HG03064 (cell line): ENCODE measurements around the gene ZBTB7A.

Experiments used
- ATAC-seq: cut with Tn5 transposase; IDR thresholded peaks from one replicate; pipeline ENCODE4 v1.9.1; 2021; ENCODE audit warnings: low read depth; ENCODE audit not compliant: unreplicated experiment

Gene ZBTB7A

GRCh38 chr19:4038661-4039423 lies 27.9 kb downstream of the ZBTB7A start:
- no peak for ATAC-seq

GRCh38 chr19:4038057-4038456 lies 28.6 kb downstream of the ZBTB7A start:
- no peak for ATAC-seq

GRCh38 chr19:4037301-4037949 lies 29.3 kb downstream of the ZBTB7A start:
- ATAC-seq, result no peak

GRCh38 chr19:4036576-4037300 lies 30.0 kb downstream of the ZBTB7A start:
- no peak for ATAC-seq

GRCh38 chr19:4035582-4035981 lies 31.1 kb downstream of the ZBTB7A start:
- ATAC-seq, result no peak

- no peak for ATAC-seq
These were observed 31.6 kb downstream of the ZBTB7A start for GRCh38 chr19:4035018-4035566.

GRCh38 chr19:4034048-4035017 lies 32.4 kb downstream of the ZBTB7A start:
- no peak for ATAC-seq

GRCh38 chr19:4033028-4033956 lies 33.4 kb downstream of the ZBTB7A start:
- ATAC-seq, result no peak

- ATAC-seq, result no peak
These were observed 34.3 kb downstream of the ZBTB7A start for GRCh38 chr19:4032436-4032835.

GRCh38 chr19:4031420-4031819 lies 35.3 kb downstream of the ZBTB7A start:
- ATAC-seq, result no peak

- ATAC-seq, result no peak
These were observed 35.7 kb downstream of the ZBTB7A start for GRCh38 chr19:4030981-4031380.

GRCh38 chr19:4030552-4030951 lies 36.1 kb downstream of the ZBTB7A start:
- ATAC-seq, result no peak

GRCh38 chr19:4029247-4029614 lies 37.5 kb downstream of the ZBTB7A start:
- ATAC-seq, result no peak

- no peak for ATAC-seq
These were observed 38.1 kb downstream of the ZBTB7A start for GRCh38 chr19:4028334-4029246.

GRCh38 chr19:4027146-4027545 lies 39.6 kb downstream of the ZBTB7A start:
- ATAC-seq, result no peak

- ATAC-seq, result no peak
These were observed 41.4 kb downstream of the ZBTB7A start for GRCh38 chr19:4025317-4025716.

GRCh38 chr19:4023600-4024398 lies 42.9 kb downstream of the ZBTB7A start:
- no peak for ATAC-seq
